Ovary (tissue), 3 donors: ENCODE results near the gene GABRR3.

Experiments used
- CTCF ChIP-seq, 3 donors: fragments of 450-650 bp in 2 of 3; fragments of 200-600 bp in 1 of 3; IDR thresholded peaks; one replicate each; pipeline versions ENCODE4 v1.5.1 to v1.8.0; 2016 to 2022; ENCODE audit warnings: antibody characterized with exemption in 3 of 3, mild to moderate bottlenecking in 1 of 3
- EP300 ChIP-seq: sonication (generic); formaldehyde crosslinking; IDR thresholded peaks from one replicate; pipeline ENCODE4 v1.6.1; 2017; ENCODE audit warnings: antibody characterized with exemption
- donor health status: DM: no; HTN: no; CAD: no.

GRCh38 chr3:98010194-98010882, 24.8 kb downstream of the GABRR3 start:
- no peak for TF ChIP-seq EP300
- TF ChIP-seq CTCF (IDR thresholded peaks at IDR 0.05): no peak
